Neural cell (in vitro differentiated cells): ENCODE results near the gene CAPN12.

ENCODE experiments used
- CTCF ChIP-seq: fragments of 450-650 bp; IDR thresholded peaks from 2 replicates; pipeline ENCODE4 v1.5.1; 2014; ENCODE audit warnings: antibody characterized with exemption, mild to moderate bottlenecking, moderate library complexity; ENCODE audit not compliant: poor library complexity, severe bottlenecking
- MXI1 ChIP-seq: fragments of 450-650 bp; conservative IDR thresholded peaks from 2 replicates; pipeline ENCODE4 v1.6.1; 2014; ENCODE audit warnings: antibody characterized with exemption, mild to moderate bottlenecking; ENCODE audit not compliant: poor library complexity, severe bottlenecking
- POLR2AphosphoS5 ChIP-seq: IDR thresholded peaks from 2 replicates; pipeline ENCODE4 v1.6.1; 2012
- REST ChIP-seq: IDR thresholded peaks from 2 replicates; pipeline ENCODE4 v1.6.1; 2012; ENCODE audit warnings: borderline replicate concordance

- TF ChIP-seq MXI1 (no peak), CTCF (no peak), POLR2AphosphoS5 (no peak), REST (no peak)
These were observed 27.2 kb downstream of the CAPN12 start for GRCh38 chr19:38717051-38717450.
